GM12878 (cell line): Measurements from ENCODE around the gene C3. TPM values are rescaled to one million over a fixed set of nuclear protein-coding genes. Genes with fewer than 3 reads are reported as not detected.
A peak's percentile ranks its signal among the peaks of the same experiment; 100 is the strongest.

Experiments
- BACH1 ChIP-seq: fragments of 450-650 bp; IDR thresholded peaks from 2 replicates; pipeline ENCODE4 v1.6.1; 2017; ENCODE audit warnings: mild to moderate bottlenecking, borderline replicate concordance
- CBFB ChIP-seq: IDR thresholded peaks from 2 replicates; pipeline ENCODE4 v1.6.1; 2016; ENCODE audit warnings: antibody characterized with exemption, low read depth
- E4F1 ChIP-seq: fragments of 450-650 bp; IDR thresholded peaks from 2 replicates; pipeline ENCODE4 v1.6.1; 2018; ENCODE audit warnings: borderline replicate concordance, mild to moderate bottlenecking; ENCODE audit not compliant: partially characterized antibody
- IKZF2 ChIP-seq, 2 experiments: fragments of 450-650 bp; IDR thresholded peaks; 2 replicates each; pipeline ENCODE4 v1.6.1; 2017; ENCODE audit warnings: mild to moderate bottlenecking in 2 of 2, moderate library complexity in 2 of 2
- IRF5 ChIP-seq: fragments of 450-650 bp; IDR thresholded peaks from 2 replicates; pipeline ENCODE4 v1.6.1; 2017; ENCODE audit warnings: borderline replicate concordance
- LARP7 ChIP-seq: fragments of 450-650 bp; IDR thresholded peaks from 2 replicates; pipeline ENCODE4 v1.6.1; 2017; ENCODE audit warnings: mild to moderate bottlenecking
- MTA2 ChIP-seq: fragments of 450-650 bp; IDR thresholded peaks from 2 replicates; pipeline ENCODE4 v1.6.1; 2016; ENCODE audit warnings: low read depth, mild to moderate bottlenecking, moderate library complexity
- MXI1 ChIP-seq: fragments of 150-350 bp; IDR thresholded peaks from 2 replicates; pipeline ENCODE4 v1.6.1; 2011; ENCODE audit warnings: low read depth, mild to moderate bottlenecking, inconsistent platforms, low read length, improper control_type of control experiment
- MYB ChIP-seq: fragments of 150-350 bp; IDR thresholded peaks from 2 replicates; pipeline ENCODE4 v1.6.1; 2014; ENCODE audit warnings: mild to moderate bottlenecking, low read depth, low read length, borderline replicate concordance
- NFYA ChIP-seq: IDR thresholded peaks from 2 replicates; pipeline ENCODE4 v1.6.1; 2011; ENCODE audit warnings: low read depth, mild to moderate bottlenecking, low read length, improper control_type of control experiment, borderline replicate concordance
- NKRF ChIP-seq: fragments of 450-650 bp; conservative IDR thresholded peaks from 2 replicates; pipeline ENCODE4 v1.6.1; 2017; ENCODE audit warnings: mild to moderate bottlenecking, moderate library complexity
- NR2F1 ChIP-seq: fragments of 450-650 bp; conservative IDR thresholded peaks from 2 replicates; pipeline ENCODE4 v1.6.1; 2017; ENCODE audit warnings: mild to moderate bottlenecking
- PAX5 ChIP-seq: IDR thresholded peaks from 2 replicates; pipeline ENCODE4 v1.6.1; 2011; ENCODE audit warnings: low read depth, low read length, borderline replicate concordance
- PRDM15 ChIP-seq: fragments of 450-650 bp; formaldehyde crosslinking; IDR thresholded peaks from 2 replicates; pipeline ENCODE4 v1.4.0; 2020; ENCODE audit warnings: mild to moderate bottlenecking, moderate library complexity
- TAF1 ChIP-seq: IDR thresholded peaks from 2 replicates; pipeline ENCODE4 v1.6.1; 2011; ENCODE audit warnings: mild to moderate bottlenecking, low read depth, low read length, borderline replicate concordance
- USF2 ChIP-seq: IDR thresholded peaks from 2 replicates; pipeline ENCODE4 v1.6.1; 2011; ENCODE audit warnings: low read depth, low read length, improper control_type of control experiment, borderline replicate concordance
- YBX1 ChIP-seq: fragments of 450-650 bp; IDR thresholded peaks from 2 replicates; pipeline ENCODE4 v1.6.1; 2016; ENCODE audit warnings: antibody characterized with exemption
- YY1 ChIP-seq: IDR thresholded peaks from 2 replicates; pipeline ENCODE4 v1.6.1; 2011; ENCODE audit warnings: low read depth, mild to moderate bottlenecking, low read length
- ZNF274 ChIP-seq: IDR thresholded peaks from one replicate; pipeline ENCODE4 v1.8.0; 2011; ENCODE audit not compliant: insufficient read length, insufficient read depth
- ZNF622 ChIP-seq: fragments of 450-650 bp; IDR thresholded peaks from 2 replicates; pipeline ENCODE4 v1.6.1; 2017; ENCODE audit warnings: mild to moderate bottlenecking, inconsistent platforms
- polyA plus RNA-seq, 11 experiments: library from polyadenylated mRNA; depleted of rRNA in 4 of 11; unstranded in 6 of 11; stranded (reverse) in 5 of 11; fragments of >200 nt; fragmentation: Nextera tagmentation in 4 of 11; fragmentation: Illumina TruSeq in 1 of 11; extraction: Ambion mirVana in 4 of 11; extraction: Trizol in 1 of 11; gene quantifications; 1 replicate in 1 of 11; 2 replicates in 10 of 11; pipeline versions ENCODE4 v1.2.1 to v1.2.3, GENCODE V29; 2011 to 2016; ENCODE audit warnings: inconsistent platforms in 2 of 11, missing spikeins in 2 of 11, low read depth in 1 of 11
- total RNA-seq, 4 experiments: library from RNA; depleted of rRNA in 3 of 4; stranded (reverse); fragments of >200 nt in 3 of 4; fragmentation: Illumina TruSeq in 1 of 4; extraction: Trizol in 1 of 4; gene quantifications; 2 replicates each; pipeline versions ENCODE4 v1.2.1 to v1.2.3, GENCODE V29; 2013 to 2021

Gene C3
- total and polyA plus RNA-seq, 10 of the 15 experiments (the other 5 are each of a cell fraction or from before 2014, with no cell fraction given): 0.20 to 6.7 (median 0.72) TPM

GRCh38 chr19:6739883-6740588 is 19.6 kb upstream of the C3 start (continued):
- TF ChIP-seq PRDM15 (CRISPR knock-in tag) (no peak), NKRF (peak; percentile 11), PAX5 (peak; percentile 7; the same call in 1 of the 2 replicates), IRF5 (0 out of 2 replicates have a peak, but pooled peaks have one; percentile 26), YY1 (peak; percentile 18; the same call in 1 of the 2 replicates), ZNF274 (no peak), BACH1 (no peak), YBX1 (no peak), MXI1 (peak; percentile 17; the same call in 1 of the 2 replicates), TAF1 (0 out of 2 replicates have a peak, but pooled peaks have one; percentile 12), MYB (no peak), E4F1 (no peak), ZNF622 (no peak), CBFB (peak; percentile 15; the same call in 1 of the 2 replicates), LARP7 (0 out of 2 replicates have a peak, but pooled peaks have one; percentile 39), IKZF2 (IDR thresholded peaks at IDR 0.05) (no peak), MTA2 (peak; percentile 27; the same call in 1 of the 2 replicates), NR2F1 (0 out of 2 replicates have a peak, but pooled peaks have one; percentile 55), NFYA (no peak), USF2 (no peak)
